Activated CD8-positive, alpha-beta T cell treated with anti-CD3 and anti-CD28 coated beads for 36 hours (primary cell): ENCODE measurements around the gene HCRTR1. TPM values are rescaled to one million over a fixed set of nuclear protein-coding genes. Genes with fewer than 3 reads are reported as not detected.

Experiments used
- ATAC-seq: fragments of 200-7000 bp; cut with Tn5 transposase; one replicate; pipeline ENCODE4 v1.10.0; 2021; ENCODE audit warnings: mild to moderate bottlenecking, moderate library complexity
- CTCF ChIA-PET: fragments of 350-600 bp; sonication (Branson Sonifier 250); formaldehyde crosslinking; loops from one replicate; lab custom pipeline; 2021; ENCODE audit warnings: antibody characterized with exemption; lab: Charles Lee
- POLR2A ChIA-PET: fragments of 350-600 bp; sonication (Branson Sonifier 250); formaldehyde crosslinking; loops from one replicate; lab custom pipeline; 2021; ENCODE audit warnings: antibody characterized with exemption; lab: Charles Lee
- DNase-seq: peaks from one replicate; pipeline ENCODE4 v3.0.0-alpha.2; 2020
- H3K27ac Mint-ChIP-seq: one replicate; pipeline ENCODE4 v1.8.0; 2021; ENCODE audit warnings: mild to moderate bottlenecking, mixed read lengths
- H3K27me3 Mint-ChIP-seq: one replicate; pipeline ENCODE4 v1.8.0; 2021; ENCODE audit warnings: mixed read lengths
- H3K36me3 Mint-ChIP-seq: one replicate; pipeline ENCODE4 v1.8.0; 2021; ENCODE audit warnings: low read depth, mixed read lengths
- H3K4me1 Mint-ChIP-seq: one replicate; pipeline ENCODE4 v1.8.0; 2021; ENCODE audit warnings: low read depth, mixed read lengths
- H3K4me3 Mint-ChIP-seq: one replicate; pipeline ENCODE4 v1.8.0; 2021; ENCODE audit warnings: mild to moderate bottlenecking, moderate library complexity, mixed read lengths
- H3K9me3 Mint-ChIP-seq: one replicate; pipeline ENCODE4 v1.8.0; 2021; ENCODE audit warnings: mixed read lengths
- intact Hi-C: fragments of 100-400 bp; cut with micrococcal nuclease; formaldehyde crosslinking; loops from one replicate; pipeline ENCODE4 v1.10.0; 2022
- total RNA-seq, 2 experiments: library from RNA; stranded (reverse); gene quantifications; one replicate each; pipeline ENCODE4 v1.2.3, GENCODE V29; 2021
- TF ChIP-seq, protein P1 (sequence below): fragments of 200-600 bp; IDR thresholded peaks from one replicate; pipeline ENCODE4 v1.8.0; 2022; ENCODE audit warnings: antibody characterized with exemption, mild to moderate bottlenecking

The HCRTR1 gene
- total RNA-seq, 2 experiments from 2014 or later, result not detected

DNA sequence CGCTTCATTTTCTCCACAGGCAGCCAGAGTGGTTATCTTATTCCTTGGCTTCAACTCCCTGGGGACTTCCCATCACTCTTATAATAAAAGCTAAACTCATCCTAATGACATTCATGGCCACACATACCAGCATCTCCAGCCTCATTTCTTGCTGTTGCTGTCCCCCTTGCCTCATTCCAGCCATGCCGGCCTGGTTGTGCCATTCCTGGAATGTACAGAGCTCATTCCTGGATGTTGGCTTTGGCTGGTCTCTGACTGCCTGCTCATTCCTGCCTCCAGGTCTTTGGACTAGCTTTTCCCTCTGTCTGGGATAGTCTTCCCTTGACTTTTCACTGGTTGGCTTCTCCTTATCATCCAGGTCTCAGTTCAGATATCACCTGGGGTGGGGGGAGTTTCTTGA, 29.6 kb downstream of the HCRTR1 start:
- H3K27me3 Mint-ChIP-seq, result no peaks in the 10 kb centered on the region
- no peak overlapping the region for H3K27ac Mint-ChIP-seq
- CTCF ChIA-PET, result interaction anchor here (1.2 to 1.9 kb wide), 4 partner anchors 14 to 142 kb away, joined by 3 to 9 read pairs (median 4); no protein-coding TSS in a partner anchor
- H3K36me3 Mint-ChIP-seq, result no peaks in the 10 kb centered on the region
- DNase-seq (no peak), ATAC-seq (no peak)
- peaks cover 16% of the 10 kb centered on the region for H3K4me1 Mint-ChIP-seq
- no peaks in the 10 kb centered on the region for H3K9me3 Mint-ChIP-seq
- POLR2A ChIA-PET, result no interaction called here
- no peak overlapping the region for H3K4me3 Mint-ChIP-seq
- TF ChIP-seq, protein P1, sequence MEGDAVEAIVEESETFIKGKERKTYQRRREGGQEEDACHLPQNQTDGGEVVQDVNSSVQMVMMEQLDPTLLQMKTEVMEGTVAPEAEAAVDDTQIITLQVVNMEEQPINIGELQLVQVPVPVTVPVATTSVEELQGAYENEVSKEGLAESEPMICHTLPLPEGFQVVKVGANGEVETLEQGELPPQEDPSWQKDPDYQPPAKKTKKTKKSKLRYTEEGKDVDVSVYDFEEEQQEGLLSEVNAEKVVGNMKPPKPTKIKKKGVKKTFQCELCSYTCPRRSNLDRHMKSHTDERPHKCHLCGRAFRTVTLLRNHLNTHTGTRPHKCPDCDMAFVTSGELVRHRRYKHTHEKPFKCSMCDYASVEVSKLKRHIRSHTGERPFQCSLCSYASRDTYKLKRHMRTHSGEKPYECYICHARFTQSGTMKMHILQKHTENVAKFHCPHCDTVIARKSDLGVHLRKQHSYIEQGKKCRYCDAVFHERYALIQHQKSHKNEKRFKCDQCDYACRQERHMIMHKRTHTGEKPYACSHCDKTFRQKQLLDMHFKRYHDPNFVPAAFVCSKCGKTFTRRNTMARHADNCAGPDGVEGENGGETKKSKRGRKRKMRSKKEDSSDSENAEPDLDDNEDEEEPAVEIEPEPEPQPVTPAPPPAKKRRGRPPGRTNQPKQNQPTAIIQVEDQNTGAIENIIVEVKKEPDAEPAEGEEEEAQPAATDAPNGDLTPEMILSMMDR, result no peak
- intact Hi-C loops, result no loop called here

DNA sequence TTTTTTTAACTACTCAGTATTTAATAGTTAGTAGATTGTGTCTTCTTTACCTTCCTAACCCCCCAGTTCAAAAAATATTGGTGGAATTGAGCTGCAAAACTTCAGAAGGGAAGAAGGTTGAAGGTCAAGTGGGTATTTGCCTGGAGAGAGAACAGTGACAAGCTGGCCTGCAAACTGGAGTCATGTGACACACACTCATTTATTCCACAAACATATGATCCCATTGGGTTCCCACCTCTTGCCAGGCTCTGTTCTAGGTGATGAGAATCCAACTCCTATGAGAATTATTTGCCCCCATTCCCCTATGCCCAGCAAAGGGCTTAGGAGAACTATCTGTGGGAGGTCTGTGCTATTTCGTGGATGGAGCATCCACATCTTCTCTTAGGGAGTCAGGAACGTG, 30.7 kb downstream of the HCRTR1 start:
- CTCF ChIA-PET, result interaction anchor here (0.8 to 1.7 kb wide), 5 partner anchors 15 to 141 kb away, joined by 3 to 4 read pairs (median 3); no protein-coding TSS in a partner anchor
- ATAC-seq (no peak), DNase-seq (no peak)
- H3K9me3 Mint-ChIP-seq, result no peaks in the 10 kb centered on the region
- intact Hi-C loops, result no loop called here
- H3K36me3 Mint-ChIP-seq, result no peaks in the 10 kb centered on the region
- no peak overlapping the region for H3K27ac Mint-ChIP-seq
- POLR2A ChIA-PET, result interaction anchor here (0.7 kb wide), 1 partner anchor 141 kb away, joined by 3 read pairs; no protein-coding TSS in a partner anchor
- TF ChIP-seq, protein P1, result no peak
- no peak overlapping the region for H3K4me3 Mint-ChIP-seq
- H3K27me3 Mint-ChIP-seq, result no peaks in the 10 kb centered on the region
- H3K4me1 Mint-ChIP-seq, result peaks cover 16% of the 10 kb centered on the region

DNA sequence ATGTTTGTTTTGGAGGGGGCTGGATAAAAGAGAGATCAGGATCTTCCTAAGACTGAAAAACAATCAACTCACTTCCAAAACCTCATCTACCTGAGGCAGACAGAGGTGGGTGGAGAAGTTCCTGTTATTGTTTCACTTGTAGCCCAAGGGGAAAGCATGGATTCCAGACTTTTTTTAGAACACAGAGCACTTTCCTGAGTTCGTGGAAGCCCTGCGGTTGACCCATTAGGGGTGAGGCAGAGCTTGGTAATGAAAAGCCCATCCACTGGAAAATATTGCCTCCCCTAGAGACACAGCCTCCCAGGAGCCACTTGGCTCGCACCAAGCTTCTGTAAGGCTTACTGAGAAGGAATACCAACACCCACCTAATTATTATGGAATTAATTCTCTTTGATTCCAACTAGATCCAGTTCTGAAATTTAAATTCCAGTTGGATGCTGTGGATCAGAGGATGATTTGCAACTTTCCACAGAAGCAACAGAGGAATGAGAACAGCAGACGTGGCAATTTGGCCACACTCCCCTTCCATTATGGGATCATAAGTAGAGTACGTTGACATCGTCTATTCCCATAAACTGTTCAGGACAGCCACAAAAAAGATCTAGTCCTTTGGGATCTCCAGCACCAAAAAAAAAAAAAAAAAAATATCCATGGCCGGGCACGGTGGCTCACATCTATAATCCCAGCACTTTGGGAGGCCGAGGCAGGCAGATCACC, 31.3 kb downstream of the HCRTR1 start:
- Mint-ChIP-seq H3K27ac (no peak overlapping the region), H3K27me3 (no peaks in the 10 kb centered on the region), H3K36me3 (no peaks in the 10 kb centered on the region), H3K4me1 (peaks cover 11% of the 10 kb centered on the region), H3K9me3 (no peaks in the 10 kb centered on the region), H3K4me3 (no peak overlapping the region)
- intact Hi-C loops, result no loop called here
- DNase-seq (no peak), ATAC-seq (no peak)
- ChIA-PET POLR2A (no interaction called here), CTCF (interaction anchor here (0.8 to 1.7 kb wide), 5 partner anchors 16 to 140 kb away, joined by 3 to 4 read pairs (median 3); no protein-coding TSS in a partner anchor)
- TF ChIP-seq, protein P1, result no peak

DNA sequence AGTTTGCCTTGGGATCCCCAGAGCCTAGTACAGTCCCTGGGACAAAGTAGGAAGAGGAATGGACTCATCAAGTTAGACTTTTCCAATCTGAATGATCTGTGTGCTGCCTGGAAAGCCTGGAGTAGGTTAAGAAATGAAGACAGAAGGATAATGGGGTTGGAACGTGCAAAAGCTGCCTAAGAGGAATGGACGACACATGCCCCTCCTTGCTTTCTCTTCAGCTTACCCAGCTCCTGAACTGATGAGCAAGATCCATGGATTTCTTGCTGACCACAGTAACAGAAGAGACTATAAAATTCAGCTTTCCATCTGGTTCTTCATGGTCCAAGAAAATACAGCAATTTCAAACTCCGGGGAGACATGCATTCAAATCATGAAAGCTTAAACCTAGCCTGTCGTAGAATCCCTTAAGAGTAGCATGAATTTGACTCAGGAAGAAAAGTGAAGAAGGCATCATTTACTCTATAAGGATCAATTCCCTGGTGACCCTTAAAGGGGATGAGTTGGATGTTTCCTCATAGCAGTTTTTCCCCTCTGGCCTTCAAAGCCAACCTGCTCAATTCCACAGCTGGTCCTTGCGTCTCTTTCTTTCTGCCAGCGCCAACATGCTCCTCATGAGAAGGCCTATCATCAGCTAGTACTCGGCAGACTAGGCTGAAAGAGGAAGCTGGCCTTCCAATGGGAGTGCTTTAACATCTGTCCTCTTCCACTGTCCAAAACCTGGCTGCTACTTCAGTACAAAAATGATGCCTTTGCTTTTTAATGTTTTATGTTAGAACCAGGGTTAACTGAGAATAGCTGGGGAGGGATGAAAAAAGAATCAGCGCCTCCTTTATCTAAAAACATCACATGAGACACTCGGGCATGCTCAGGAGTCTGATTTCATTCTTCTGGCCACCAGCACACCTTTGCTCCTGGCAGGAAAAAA, 32.9 kb downstream of the HCRTR1 start:
- Mint-ChIP-seq H3K36me3 (no peaks in the 10 kb centered on the region), H3K27ac (no peak overlapping the region), H3K4me1 (peaks cover 9% of the 10 kb centered on the region), H3K9me3 (no peaks in the 10 kb centered on the region), H3K27me3 (no peaks in the 10 kb centered on the region), H3K4me3 (no peak overlapping the region)
- POLR2A ChIA-PET, result interaction anchor here (0.6 to 0.9 kb wide), 2 partner anchors 8 to 1516 kb away, joined by 3 read pairs; no protein-coding TSS in a partner anchor
- intact Hi-C loops, result no loop called here
- TF ChIP-seq, protein P1, result no peak
- ATAC-seq (no peak), DNase-seq (no peak)
- CTCF ChIA-PET, result interaction anchor here (1.0 to 1.9 kb wide), 4 partner anchors 13 to 54 kb away, joined by 3 to 5 read pairs (median 3); no protein-coding TSS in a partner anchor
